Activated T-cell treated with anti-CD3 and anti-CD28 coated beads, Interleukin-2, amount 50 U/mL, for 4 hours (primary cell): ENCODE data around the gene HOXD9. TPM values are rescaled to one million over a fixed set of nuclear protein-coding genes. Genes with fewer than 3 reads are reported as not detected.

Experiments
- ATAC-seq, 2 donors: fragments of 200-7000 bp; cut with Tn5 transposase; one replicate each; pipeline ENCODE4 v1.10.0; 2021
- DNase-seq: peaks from one replicate; pipeline ENCODE4 v3.0.0-alpha.2; 2020
- H3K27me3 Mint-ChIP-seq: one replicate; pipeline ENCODE4 v1.8.0; 2021; ENCODE audit warnings: low read depth, mixed read lengths
- H3K36me3 Mint-ChIP-seq: one replicate; pipeline ENCODE4 v1.8.0; 2022; ENCODE audit warnings: mixed read lengths; ENCODE audit not compliant: insufficient read depth
- H3K4me1 Mint-ChIP-seq: one replicate; pipeline ENCODE4 v1.8.0; 2021; ENCODE audit warnings: low read depth, mixed read lengths
- H3K4me3 Mint-ChIP-seq: one replicate; pipeline ENCODE4 v1.8.0; 2021; ENCODE audit warnings: mild to moderate bottlenecking, moderate library complexity, mixed read lengths
- H3K9me3 Mint-ChIP-seq: one replicate; pipeline ENCODE4 v1.8.0; 2021; ENCODE audit warnings: mixed read lengths
- total RNA-seq, 3 donors: library from RNA; stranded (reverse); gene quantifications; one replicate each; pipeline ENCODE4 v1.2.1, GENCODE V29; 2021

HOXD9 gene
- total RNA-seq, 3 donors from 2014 or later, result not detected

- DNase-seq, result no peak
- H3K9me3 Mint-ChIP-seq, result no peaks in the 10 kb centered on the region
- H3K4me3 Mint-ChIP-seq, result no peak within 1 kb of the TSS
- H3K27me3 Mint-ChIP-seq, result peaks cover 93% of the 10 kb centered on the region
- peaks cover 17% of the 10 kb centered on the region for H3K4me1 Mint-ChIP-seq
- H3K36me3 Mint-ChIP-seq, result no peaks in the 10 kb centered on the region
- ATAC-seq, result no peak
Measured at GRCh38 chr2:176099728-176100546, 22.6 kb upstream of the HOXD9 start, which contains the start of gene HOXD12. Gene HOXD12 (plus strand): TSS chr2:176099795. CDS start chr2:176099802, 7 bp downstream.

GRCh38 chr2:176100547-176101140 lies 21.9 kb upstream of the HOXD9 start:
- Mint-ChIP-seq H3K36me3 (no peaks in the 10 kb centered on the region), H3K4me3 (no peak overlapping the region), H3K4me1 (peaks cover 19% of the 10 kb centered on the region), H3K27me3 (peaks cover 93% of the 10 kb centered on the region), H3K9me3 (no peaks in the 10 kb centered on the region)
- DNase-seq (no peak), ATAC-seq (no peak)

- no peak for ATAC-seq
- Mint-ChIP-seq H3K4me3 (no peak overlapping the region), H3K36me3 (no peaks in the 10 kb centered on the region)
Measured at GRCh38 chr2:176101216-176101830, 21.2 kb upstream of the HOXD9 start.

GRCh38 chr2:176101842-176102241 lies 20.7 kb upstream of the HOXD9 start:
- H3K27me3 Mint-ChIP-seq, result peaks cover 91% of the 10 kb centered on the region
- DNase-seq, result no peak
- no peaks in the 10 kb centered on the region for H3K36me3 Mint-ChIP-seq

More at GRCh38 chr2:176101216-176101830, 21.2 kb upstream of the HOXD9 start:
- peaks cover 94% of the 10 kb centered on the region for H3K27me3 Mint-ChIP-seq
- DNase-seq, result no peak
- H3K4me1 Mint-ChIP-seq, result peaks cover 23% of the 10 kb centered on the region
- no peaks in the 10 kb centered on the region for H3K9me3 Mint-ChIP-seq

GRCh38 chr2:176102309-176102866 lies 20.1 kb upstream of the HOXD9 start:
- Mint-ChIP-seq H3K9me3 (no peaks in the 10 kb centered on the region), H3K4me1 (peaks cover 18% of the 10 kb centered on the region), H3K27me3 (peaks cover 90% of the 10 kb centered on the region), H3K4me3 (no peak overlapping the region), H3K36me3 (no peaks in the 10 kb centered on the region)
- ATAC-seq, result no peak
- no peak for DNase-seq

More at GRCh38 chr2:176101842-176102241, 20.7 kb upstream of the HOXD9 start:
- no peak for ATAC-seq
- Mint-ChIP-seq H3K9me3 (no peaks in the 10 kb centered on the region), H3K4me1 (peaks cover 20% of the 10 kb centered on the region), H3K4me3 (no peak overlapping the region)

GRCh38 chr2:176103194-176103593 lies 19.3 kb upstream of the HOXD9 start:
- Mint-ChIP-seq H3K4me3 (no peak overlapping the region), H3K36me3 (no peaks in the 10 kb centered on the region)

GRCh38 chr2:176103742-176104315 lies 18.7 kb upstream of the HOXD9 start:
- DNase-seq (no peak), ATAC-seq (no peak)
- Mint-ChIP-seq H3K27me3 (peaks cover 83% of the 10 kb centered on the region), H3K36me3 (no peaks in the 10 kb centered on the region), H3K9me3 (no peaks in the 10 kb centered on the region), H3K4me1 (peaks cover 14% of the 10 kb centered on the region), H3K4me3 (no peak overlapping the region)

More at GRCh38 chr2:176103194-176103593, 19.3 kb upstream of the HOXD9 start:
- H3K27me3 Mint-ChIP-seq, result peaks cover 84% of the 10 kb centered on the region
- peaks cover 13% of the 10 kb centered on the region for H3K4me1 Mint-ChIP-seq
- ATAC-seq, result no peak
- DNase-seq, result no peak
- H3K9me3 Mint-ChIP-seq, result no peaks in the 10 kb centered on the region

- H3K4me1 Mint-ChIP-seq, result peaks cover 14% of the 10 kb centered on the region
- H3K4me3 Mint-ChIP-seq, result no peak overlapping the region
- DNase-seq, result no peak
Measured at GRCh38 chr2:176104316-176105077, 18.0 kb upstream of the HOXD9 start.

GRCh38 chr2:176105078-176105729 lies 17.3 kb upstream of the HOXD9 start:
- Mint-ChIP-seq H3K4me1 (peaks cover 14% of the 10 kb centered on the region), H3K36me3 (no peaks in the 10 kb centered on the region), H3K4me3 (no peak overlapping the region), H3K9me3 (peaks cover 4% of the 10 kb centered on the region), H3K27me3 (peaks cover 86% of the 10 kb centered on the region)
- no peak for DNase-seq
- no peak for ATAC-seq

More at GRCh38 chr2:176104316-176105077, 18.0 kb upstream of the HOXD9 start:
- Mint-ChIP-seq H3K9me3 (peaks cover 3% of the 10 kb centered on the region), H3K27me3 (peaks cover 83% of the 10 kb centered on the region), H3K36me3 (no peaks in the 10 kb centered on the region)
- no peak for ATAC-seq

- Mint-ChIP-seq H3K27me3 (peaks cover 86% of the 10 kb centered on the region), H3K9me3 (peaks cover 4% of the 10 kb centered on the region), H3K4me3 (peak overlapping the region; percentile 34), H3K4me1 (peaks cover 14% of the 10 kb centered on the region), H3K36me3 (no peaks in the 10 kb centered on the region)
- ATAC-seq, result peak; percentile 15 to 16
- DNase-seq, result no peak
Measured at GRCh38 chr2:176105730-176106580, 16.6 kb upstream of the HOXD9 start.

- no peaks in the 10 kb centered on the region for H3K36me3 Mint-ChIP-seq
- peak within 1 kb of the TSS; percentile 54 for H3K4me3 Mint-ChIP-seq
- H3K27me3 Mint-ChIP-seq, result peaks cover 85% of the 10 kb centered on the region
- DNase-seq (no peak), ATAC-seq (peak; percentile 25 to 36)
- H3K9me3 Mint-ChIP-seq, result peaks cover 4% of the 10 kb centered on the region
- H3K4me1 Mint-ChIP-seq, result peaks cover 16% of the 10 kb centered on the region
Measured at GRCh38 chr2:176106581-176107539, 15.7 kb upstream of the HOXD9 start, which contains the start of gene HOXD11. Gene HOXD11 (plus strand): TSS chr2:176107280. CDS start chr2:176107356, 76 bp downstream.
